ENCODE measurements around the gene CD96. TPM values are rescaled to one million over a fixed set of nuclear protein-coding genes. Genes with fewer than 3 reads are reported as not detected.
A peak's percentile ranks its signal among the peaks of the same experiment; 100 is the strongest.
"Not testable (repeated sequence)": the region's sequence is repeated elsewhere in the genome, so short reads cannot be mapped to it uniquely, and the experiment has no call there.

The CD96 gene
- polyA plus RNA-seq, 3 donors: 0.45 to 1.7 (median 1.7) TPM

- DNase-seq (ENCODE audit: extremely low read depth in 1 of 11, low read depth in 9 of 11, low spot score in 4 of 11): no peak
Observed at GRCh38 chr3:111547631-111548030, 5.6 kb downstream of the CD96 start.

- DNase-seq (ENCODE audit: extremely low read depth in 1 of 11, low read depth in 9 of 11, low spot score in 4 of 11): no peak
Observed at GRCh38 chr3:111548092-111548491, 6.1 kb downstream of the CD96 start.

DNA sequence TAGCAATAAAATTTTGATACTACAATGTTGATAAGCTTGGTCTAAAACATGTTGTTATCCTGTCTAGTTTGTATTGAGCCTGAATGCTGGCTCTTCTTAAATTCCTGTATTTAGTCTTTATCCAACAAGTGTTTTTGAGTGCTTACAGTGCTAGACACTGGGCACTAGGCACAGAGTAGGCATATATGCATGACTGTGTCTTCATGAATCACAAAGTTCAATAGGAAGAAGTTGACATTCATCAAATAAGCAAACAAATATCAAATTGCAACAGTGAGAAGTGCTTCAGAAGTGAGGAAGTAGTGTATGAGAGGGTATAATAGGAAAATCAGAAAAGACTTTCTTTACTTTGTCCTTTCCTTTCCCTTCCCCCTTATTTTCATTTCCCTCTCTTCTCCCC is 6.8 kb downstream of the CD96 start:
- DNase-seq (ENCODE audit: extremely low read depth in 1 of 11, low read depth in 9 of 11, low spot score in 4 of 11): no peak

GRCh38 chr3:111561902-111562301 is 19.9 kb downstream of the CD96 start:
- not testable (repeated sequence) for DNase-seq (ENCODE audit: extremely low read depth in 1 of 11, low read depth in 9 of 11, low spot score in 4 of 11)

- DNase-seq (ENCODE audit: extremely low read depth in 1 of 11, low read depth in 9 of 11, low spot score in 4 of 11): no peak
Observed at GRCh38 chr3:111566844-111567243, 24.8 kb downstream of the CD96 start.

DNA sequence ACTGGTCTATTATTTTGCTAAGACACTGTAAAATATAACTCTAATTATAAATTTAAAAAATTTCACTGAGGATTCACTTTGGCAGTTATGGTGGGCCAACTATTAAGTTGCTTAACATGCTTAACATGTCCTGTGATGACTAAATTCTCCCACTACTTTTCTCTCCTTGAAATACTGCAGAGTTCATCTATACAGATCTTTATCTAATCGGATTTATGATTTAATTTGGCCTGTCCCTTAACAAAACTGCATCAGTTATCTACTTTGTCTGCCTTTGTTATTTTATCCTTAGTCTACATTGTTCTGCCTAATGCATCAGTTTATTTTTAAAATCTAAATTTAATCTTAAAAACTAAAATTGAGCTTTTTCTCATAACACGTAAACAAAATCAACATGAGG is 26.4 kb downstream of the CD96 start:
- DNase-seq (ENCODE audit: extremely low read depth in 1 of 11, low read depth in 9 of 11, low spot score in 4 of 11): no peak

- no peak for DNase-seq (ENCODE audit: extremely low read depth in 1 of 11, low read depth in 9 of 11, low spot score in 4 of 11)
Observed at GRCh38 chr3:111568911-111569310, 26.9 kb downstream of the CD96 start.

DNA sequence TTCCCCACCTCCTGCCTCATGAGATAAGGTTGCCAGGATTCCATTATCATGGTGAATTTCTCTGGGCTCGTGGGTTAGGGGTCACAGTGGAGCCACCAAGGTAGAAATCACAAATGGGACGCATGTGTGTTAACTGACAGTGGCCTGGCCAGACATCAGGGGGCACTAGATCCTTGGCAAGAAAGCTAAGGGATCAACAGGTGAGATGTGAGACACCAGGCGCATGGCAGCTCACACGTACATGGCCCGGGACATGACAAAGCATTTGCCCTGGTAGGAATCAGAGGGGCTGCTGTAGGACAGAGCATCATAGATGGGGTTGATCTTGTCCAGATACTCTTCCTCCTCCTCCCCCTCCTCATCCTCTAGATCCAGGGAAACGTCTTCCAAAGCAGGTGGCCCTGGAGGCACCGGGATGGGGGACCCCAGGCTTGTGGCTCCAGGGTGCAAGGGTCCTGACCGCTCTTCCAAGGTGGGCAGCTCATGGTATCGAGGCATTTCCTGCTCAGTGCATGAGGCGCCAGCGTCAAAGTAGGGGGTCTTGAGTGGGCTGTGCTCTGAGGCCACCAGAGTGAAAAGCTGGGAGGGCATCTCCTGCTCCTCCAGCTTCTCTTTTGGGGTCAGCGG is 28.5 kb downstream of the CD96 start:
- no peak for DNase-seq (ENCODE audit: extremely low read depth in 1 of 11, low read depth in 9 of 11, low spot score in 4 of 11)

GRCh38 chr3:111571282-111571681 is 29.3 kb downstream of the CD96 start:
- DNase-seq (ENCODE audit: extremely low read depth in 1 of 11, low read depth in 9 of 11, low spot score in 4 of 11): no peak

DNA sequence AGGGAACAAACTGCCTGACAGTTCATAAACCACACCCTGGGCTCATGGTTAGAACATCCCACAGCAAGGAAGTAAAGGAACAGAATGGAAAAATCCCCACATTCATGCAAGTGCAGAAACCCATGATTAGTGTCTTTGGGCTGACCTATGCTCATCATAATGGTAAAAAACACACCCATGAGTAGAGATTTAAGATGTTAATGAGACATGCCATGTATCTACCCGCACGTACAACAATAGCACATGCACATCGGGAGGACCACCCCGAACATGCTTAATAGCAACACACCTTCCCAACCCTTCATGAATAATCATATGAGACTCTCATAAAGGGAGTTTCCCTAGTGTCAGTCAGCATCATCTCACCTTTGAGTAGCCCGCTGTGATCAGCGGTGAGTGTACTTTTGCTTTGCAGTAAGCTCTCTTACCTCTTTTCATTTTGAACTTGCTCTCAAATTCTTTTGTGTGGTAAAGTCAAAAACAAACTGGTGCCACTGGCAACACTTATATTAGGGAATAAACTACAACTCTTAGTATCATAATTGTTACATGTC is 30.0 kb downstream of the CD96 start:
- no peak for DNase-seq (ENCODE audit: extremely low read depth in 1 of 11, low read depth in 9 of 11, low spot score in 4 of 11)

DNA sequence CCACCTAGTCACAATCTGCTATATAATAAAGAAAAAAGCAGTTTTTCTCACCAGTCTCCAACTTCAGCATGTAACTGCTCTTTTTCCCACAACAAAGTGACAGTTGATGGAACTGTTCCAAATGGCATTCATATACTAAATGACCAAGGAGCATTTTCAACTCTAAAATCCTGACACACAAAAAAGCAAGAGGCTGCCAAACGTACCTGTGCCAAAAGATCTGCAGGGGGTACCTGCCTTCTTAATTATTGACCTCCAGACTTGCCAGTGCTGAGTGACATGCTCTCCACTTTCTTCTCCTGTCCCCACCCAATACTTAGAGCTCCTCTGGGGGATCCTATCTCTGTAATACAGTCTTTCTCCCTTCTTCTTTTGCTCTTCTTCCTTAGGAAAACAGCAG is 35.1 kb downstream of the CD96 start:
- DNase-seq (ENCODE audit: extremely low read depth in 1 of 11, low read depth in 9 of 11, low spot score in 4 of 11): no peak

DNA sequence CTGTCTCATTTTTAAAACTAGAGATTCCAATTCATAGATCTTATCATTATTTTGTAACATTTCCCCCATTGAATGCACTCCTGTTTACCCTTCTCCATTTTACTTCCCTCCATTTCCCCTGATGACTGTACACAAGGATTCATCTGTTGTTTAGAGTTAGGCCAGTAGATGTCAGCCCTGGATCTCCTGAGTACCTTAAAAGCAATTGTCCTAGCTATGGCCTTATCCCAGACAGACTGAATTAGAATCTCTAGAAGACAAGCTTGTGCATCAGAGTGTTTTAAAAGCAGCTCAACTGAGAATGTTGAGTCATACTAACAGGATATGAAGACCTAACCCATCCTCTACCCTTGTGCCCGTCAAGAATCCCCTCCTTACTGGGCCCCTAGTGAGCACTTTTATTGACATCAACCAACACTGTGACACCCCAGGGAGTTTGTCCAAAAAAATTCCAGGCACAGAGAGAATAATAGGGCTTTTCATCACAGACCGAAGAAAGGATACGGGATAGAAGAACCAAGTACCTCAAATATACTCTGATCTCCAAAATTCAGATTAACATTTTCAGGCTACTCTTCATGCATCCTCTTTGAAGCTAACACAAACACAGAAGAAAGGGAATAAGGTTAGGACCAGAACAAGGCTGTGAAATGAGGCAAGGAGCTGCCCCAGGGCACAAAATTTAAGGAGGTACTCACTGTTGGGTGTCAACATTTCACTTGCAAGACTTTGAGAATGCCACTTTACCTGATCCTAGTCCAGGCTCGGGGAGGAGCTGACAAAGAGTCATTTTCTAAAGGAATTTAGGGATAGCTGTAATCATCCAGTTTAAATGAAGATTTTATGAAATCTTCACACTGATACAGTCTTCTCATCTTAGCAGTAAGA is 36.0 kb downstream of the CD96 start:
- DNase-seq (ENCODE audit: extremely low read depth in 1 of 11, low read depth in 9 of 11, low spot score in 4 of 11): peak in 4 of 11 donors; percentile 1 to 17 (median 11)

DNA sequence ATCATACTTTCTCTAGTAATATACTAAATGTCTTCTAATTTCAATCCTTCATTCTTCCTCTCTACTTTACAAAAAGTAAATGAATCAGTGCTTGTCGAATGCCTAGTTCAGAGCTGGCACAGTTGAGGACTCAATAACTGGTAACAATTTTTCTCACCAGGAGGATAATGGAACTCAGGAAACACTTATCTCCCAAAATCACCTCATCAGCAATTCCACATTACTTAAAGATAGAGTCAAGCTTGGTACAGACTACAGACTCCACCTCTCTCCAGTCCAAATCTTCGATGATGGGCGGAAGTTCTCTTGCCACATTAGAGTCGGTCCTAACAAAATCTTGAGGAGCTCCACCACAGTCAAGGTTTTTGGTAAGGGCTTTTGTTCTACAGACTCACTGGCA is 36.9 kb downstream of the CD96 start:
- DNase-seq (ENCODE audit: extremely low read depth in 1 of 11, low read depth in 9 of 11, low spot score in 4 of 11): no peak

GRCh38 chr3:111579495-111579894 is 37.5 kb downstream of the CD96 start:
- no peak for DNase-seq (ENCODE audit: extremely low read depth in 1 of 11, low read depth in 9 of 11, low spot score in 4 of 11)

GRCh38 chr3:111581403-111582119 is 39.6 kb downstream of the CD96 start:
- no peak for DNase-seq (ENCODE audit: extremely low read depth in 1 of 11, low read depth in 9 of 11, low spot score in 4 of 11)

DNA sequence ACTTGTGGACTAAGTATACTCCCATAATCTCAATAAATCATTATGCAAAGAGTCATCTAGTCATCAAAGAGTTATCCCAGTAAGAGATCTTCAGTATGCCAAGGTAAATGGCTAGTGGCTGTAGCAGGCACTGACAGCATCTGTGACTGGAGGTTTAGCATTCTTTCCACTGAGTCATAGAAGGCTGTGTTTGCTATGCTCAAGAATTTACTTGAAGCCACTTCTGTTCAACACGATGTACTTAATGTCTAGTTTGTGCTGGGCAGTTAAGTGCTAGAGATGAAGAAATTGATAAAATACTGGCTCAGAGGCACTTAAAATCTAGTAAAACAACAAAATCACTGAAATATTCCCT is 40.1 kb downstream of the CD96 start:
- DNase-seq (ENCODE audit: extremely low read depth in 1 of 11, low read depth in 9 of 11, low spot score in 4 of 11): no peak

- DNase-seq (ENCODE audit: extremely low read depth in 1 of 11, low read depth in 9 of 11, low spot score in 4 of 11): no peak
Observed at GRCh38 chr3:111584744-111585143, 42.7 kb downstream of the CD96 start.

DNA sequence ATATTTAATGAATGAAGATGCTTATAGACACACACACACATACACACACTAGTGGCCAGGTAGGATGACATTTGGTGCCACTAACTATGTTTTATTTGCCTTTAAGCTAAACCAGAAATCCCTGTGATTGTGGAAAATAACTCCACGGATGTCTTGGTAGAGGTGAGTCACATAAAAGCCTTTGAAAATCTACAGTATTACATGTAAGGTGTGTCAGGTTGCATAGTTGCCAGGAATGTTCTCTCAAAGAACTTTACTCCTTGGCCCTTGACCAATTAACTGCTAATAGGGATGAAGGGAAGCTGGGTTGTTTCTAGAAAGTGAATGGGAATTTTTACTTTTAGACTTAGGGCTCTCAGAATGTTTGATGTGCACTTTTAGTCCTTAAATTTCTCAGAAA is 43.2 kb downstream of the CD96 start:
- peak in 3 of 11 donors; percentile 9 to 29 (median 16) for DNase-seq (ENCODE audit: extremely low read depth in 1 of 11, low read depth in 9 of 11, low spot score in 4 of 11)

DNA sequence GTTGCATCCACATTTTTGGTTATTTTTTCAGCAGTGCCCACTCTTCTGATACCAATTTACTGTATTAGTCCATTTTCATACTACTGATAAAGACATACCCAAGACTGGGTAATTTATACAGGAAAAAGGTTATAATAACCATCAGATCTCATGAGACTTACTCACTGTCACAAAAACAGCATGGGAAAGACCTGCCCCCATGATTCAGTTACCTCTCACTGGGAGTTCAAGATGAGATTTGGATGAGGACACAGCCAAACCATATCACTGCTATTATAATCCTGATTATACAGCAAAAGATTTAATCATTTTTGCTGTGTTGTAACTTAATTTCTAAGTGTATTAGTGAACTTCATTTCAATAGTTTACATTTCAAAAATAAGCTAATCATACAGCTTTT is 46.5 kb downstream of the CD96 start:
- DNase-seq (ENCODE audit: extremely low read depth in 1 of 11, low read depth in 9 of 11, low spot score in 4 of 11): no peak
